ENCODE data around the gene DBI. TPM values are rescaled to one million over a fixed set of nuclear protein-coding genes. Genes with fewer than 3 reads are reported as not detected.

DBI gene
- total and polyA plus RNA-seq, 4 donors = 129 to 633 (median 344) TPM

DNA sequence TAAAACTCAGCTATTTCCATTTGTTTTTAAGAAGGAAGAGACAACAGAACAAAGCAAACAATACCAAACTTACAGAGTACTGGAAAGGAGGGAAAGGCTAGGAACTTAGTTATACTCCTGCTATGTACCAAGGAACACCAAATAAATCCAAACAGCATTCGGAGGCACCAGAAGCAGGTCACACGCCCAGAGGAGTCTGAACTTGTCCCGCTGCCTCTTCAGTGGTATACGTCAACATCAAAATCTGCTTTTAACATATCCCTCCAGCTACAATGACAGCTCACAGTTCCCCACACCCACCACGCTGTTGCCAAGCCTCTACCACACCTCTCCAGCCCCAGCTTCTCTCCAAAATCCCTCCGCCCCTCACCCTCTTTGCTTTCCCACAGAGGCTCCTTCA lies 17.5 kb upstream of the DBI start:
- H3K36me3 ChIP-seq (ENCODE audit: control insufficient read depth in 4 of 4, insufficient read depth in 4 of 4, low read length in 4 of 4) = no peaks in the 10 kb centered on the region
- DNase-seq (no peak), ATAC-seq (ENCODE audit: insufficient read depth, low FRiP score) (no peak)
- no peaks in the 10 kb centered on the region for H3K9me3 ChIP-seq (ENCODE audit: control insufficient read depth in 4 of 4, insufficient read depth in 3 of 4, low read length in 3 of 4)
- no peaks in the 10 kb centered on the region for H3K27me3 ChIP-seq (ENCODE audit: control insufficient read depth in 3 of 3, insufficient read depth in 3 of 3, low read length in 2 of 3)
- no peak overlapping the region for H3K27ac ChIP-seq (ENCODE audit: low read depth in 1 of 2, low read length in 1 of 2)
- no peak overlapping the region for H3K9ac ChIP-seq (ENCODE audit: insufficient read depth in 1 of 2, low read length in 2 of 2)
- no peak overlapping the region for H3K4me3 ChIP-seq
- 88 to 91% methylated on average over 6 of the region's 6 CpGs for WGBS, 2 donors
- H3K4me1 ChIP-seq (ENCODE audit: control insufficient read depth in 5 of 5, insufficient read depth in 5 of 5, low read length in 5 of 5) = peaks cover 0 to 14% (median 2%) of the 10 kb centered on the region in 5 donors
- TF ChIP-seq, protein P1, sequence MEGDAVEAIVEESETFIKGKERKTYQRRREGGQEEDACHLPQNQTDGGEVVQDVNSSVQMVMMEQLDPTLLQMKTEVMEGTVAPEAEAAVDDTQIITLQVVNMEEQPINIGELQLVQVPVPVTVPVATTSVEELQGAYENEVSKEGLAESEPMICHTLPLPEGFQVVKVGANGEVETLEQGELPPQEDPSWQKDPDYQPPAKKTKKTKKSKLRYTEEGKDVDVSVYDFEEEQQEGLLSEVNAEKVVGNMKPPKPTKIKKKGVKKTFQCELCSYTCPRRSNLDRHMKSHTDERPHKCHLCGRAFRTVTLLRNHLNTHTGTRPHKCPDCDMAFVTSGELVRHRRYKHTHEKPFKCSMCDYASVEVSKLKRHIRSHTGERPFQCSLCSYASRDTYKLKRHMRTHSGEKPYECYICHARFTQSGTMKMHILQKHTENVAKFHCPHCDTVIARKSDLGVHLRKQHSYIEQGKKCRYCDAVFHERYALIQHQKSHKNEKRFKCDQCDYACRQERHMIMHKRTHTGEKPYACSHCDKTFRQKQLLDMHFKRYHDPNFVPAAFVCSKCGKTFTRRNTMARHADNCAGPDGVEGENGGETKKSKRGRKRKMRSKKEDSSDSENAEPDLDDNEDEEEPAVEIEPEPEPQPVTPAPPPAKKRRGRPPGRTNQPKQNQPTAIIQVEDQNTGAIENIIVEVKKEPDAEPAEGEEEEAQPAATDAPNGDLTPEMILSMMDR (IDR thresholded peaks at IDR 0.05; ENCODE audit: control extremely low read depth, extremely low read depth) = no peak

GRCh38 chr2:119350311-119350998 lies 16.3 kb upstream of the DBI start:
- Histone ChIP-seq H3K36me3 (ENCODE audit: control insufficient read depth in 4 of 4, insufficient read depth in 4 of 4, low read length in 4 of 4) (no peaks in the 10 kb centered on the region), H3K9me3 (ENCODE audit: control insufficient read depth in 4 of 4, insufficient read depth in 3 of 4, low read length in 3 of 4) (no peaks in the 10 kb centered on the region), H3K4me3 (no peak overlapping the region), H3K4me1 (ENCODE audit: control insufficient read depth in 5 of 5, insufficient read depth in 5 of 5, low read length in 5 of 5) (peaks cover 1 to 14% (median 3%) of the 10 kb centered on the region in 5 donors), H3K27ac (ENCODE audit: low read depth in 1 of 2, low read length in 1 of 2) (no peak overlapping the region), H3K9ac (ENCODE audit: insufficient read depth in 1 of 2, low read length in 2 of 2) (no peak overlapping the region), H3K27me3 (ENCODE audit: control insufficient read depth in 3 of 3, insufficient read depth in 3 of 3, low read length in 2 of 3) (no peaks in the 10 kb centered on the region)
- WGBS, 2 donors = 76 to 84% methylated on average over 4 of the region's 4 CpGs
- DNase-seq (peak in 2 of 3 donors; percentile 9 to 34), ATAC-seq (ENCODE audit: insufficient read depth, low FRiP score) (no peak)
- TF ChIP-seq, protein P1 (IDR thresholded peaks at IDR 0.05; ENCODE audit: control extremely low read depth, extremely low read depth) = no peak

DNA sequence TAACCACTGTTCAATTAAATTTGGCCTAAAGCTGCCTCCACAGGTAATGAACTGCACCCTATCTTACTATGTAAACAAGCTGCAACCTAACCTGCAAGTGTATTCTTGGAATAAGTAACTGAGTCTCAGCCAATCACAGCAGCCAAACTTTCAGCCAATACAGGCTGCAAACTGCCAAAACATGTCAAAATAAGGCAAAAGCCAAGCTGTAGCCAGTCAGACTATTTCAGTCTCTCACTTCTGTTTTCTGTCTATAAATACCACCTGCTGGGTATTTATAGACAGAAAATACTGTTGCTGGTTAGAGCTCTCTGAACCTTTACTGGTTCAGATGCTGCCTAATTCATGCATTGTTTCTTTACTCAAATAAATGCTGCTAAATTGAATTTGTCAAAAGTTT lies 14.4 kb upstream of the DBI start:
- no peak overlapping the region for H3K9ac ChIP-seq (ENCODE audit: insufficient read depth in 1 of 2, low read length in 2 of 2)
- no peak overlapping the region for H3K4me3 ChIP-seq
- no peak for ATAC-seq (ENCODE audit: insufficient read depth, low FRiP score)
- TF ChIP-seq, protein P1 (IDR thresholded peaks at IDR 0.05; ENCODE audit: control extremely low read depth, extremely low read depth) = no peak
- peaks cover 1 to 14% (median 3%) of the 10 kb centered on the region in 5 donors for H3K4me1 ChIP-seq (ENCODE audit: control insufficient read depth in 5 of 5, insufficient read depth in 5 of 5, low read length in 5 of 5)
- H3K27ac ChIP-seq (ENCODE audit: low read depth in 1 of 2, low read length in 1 of 2) = peak overlapping the region in 1 of 2 donors; percentile 50
- peak in 1 of 3 donors; percentile 21 for DNase-seq
- H3K27me3 ChIP-seq (ENCODE audit: control insufficient read depth in 3 of 3, insufficient read depth in 3 of 3, low read length in 2 of 3) = no peaks in the 10 kb centered on the region
- H3K36me3 ChIP-seq (ENCODE audit: control insufficient read depth in 4 of 4, insufficient read depth in 4 of 4, low read length in 4 of 4) = no peaks in the 10 kb centered on the region
- H3K9me3 ChIP-seq (ENCODE audit: control insufficient read depth in 4 of 4, insufficient read depth in 3 of 4, low read length in 3 of 4) = no peaks in the 10 kb centered on the region

GRCh38 chr2:119354860-119355259 lies 11.9 kb upstream of the DBI start:
- H3K4me1 ChIP-seq (ENCODE audit: control insufficient read depth in 5 of 5, insufficient read depth in 5 of 5, low read length in 5 of 5) = peaks cover 0 to 16% (median 3%) of the 10 kb centered on the region in 5 donors
- no peaks in the 10 kb centered on the region for H3K9me3 ChIP-seq (ENCODE audit: control insufficient read depth in 4 of 4, insufficient read depth in 3 of 4, low read length in 3 of 4)
- TF ChIP-seq, protein P1 (IDR thresholded peaks at IDR 0.05; ENCODE audit: control extremely low read depth, extremely low read depth) = no peak
- no peaks in the 10 kb centered on the region for H3K27me3 ChIP-seq (ENCODE audit: control insufficient read depth in 3 of 3, insufficient read depth in 3 of 3, low read length in 2 of 3)
- no peak overlapping the region for H3K27ac ChIP-seq (ENCODE audit: low read depth in 1 of 2, low read length in 1 of 2)
- 86 to 94% methylated on average over 1 of the region's 1 CpG for WGBS, 2 donors
- no peak overlapping the region for H3K9ac ChIP-seq (ENCODE audit: insufficient read depth in 1 of 2, low read length in 2 of 2)
- H3K4me3 ChIP-seq = no peak overlapping the region
- ATAC-seq (ENCODE audit: insufficient read depth, low FRiP score) (no peak), DNase-seq (no peak)
- no peaks in the 10 kb centered on the region for H3K36me3 ChIP-seq (ENCODE audit: control insufficient read depth in 4 of 4, insufficient read depth in 4 of 4, low read length in 4 of 4)
